Gastroesophageal sphincter (tissue), 3 donors: ENCODE data around the gene USPL1.

Experiments
- CTCF ChIP-seq, 4 experiments: fragments of 200-600 bp in 2 of 4; fragments of 450-650 bp in 2 of 4; sonication (generic) in 1 of 4; IDR thresholded peaks; one replicate each; pipeline ENCODE4 v1.5.1; 2017 to 2019; ENCODE audit warnings: antibody characterized with exemption in 4 of 4, mild to moderate bottlenecking in 2 of 4, moderate library complexity in 2 of 4
- EP300 ChIP-seq: sonication (generic); formaldehyde crosslinking; IDR thresholded peaks from one replicate; pipeline ENCODE4 v1.6.1; 2017; ENCODE audit warnings: antibody characterized with exemption, mild to moderate bottlenecking
- POLR2A ChIP-seq, 2 donors: fragments of 450-650 bp; IDR thresholded peaks; one replicate each; pipeline ENCODE4 v1.6.1; 2017; ENCODE audit warnings: antibody characterized with exemption in 2 of 2, mild to moderate bottlenecking in 2 of 2, moderate library complexity in 1 of 2
- POLR2AphosphoS5 ChIP-seq: sonication (generic); formaldehyde crosslinking; IDR thresholded peaks from one replicate; pipeline ENCODE4 v1.6.1; 2017; ENCODE audit warnings: antibody characterized with exemption

GRCh38 chr13:30697996-30698401, 80.3 kb downstream of the USPL1 start:
- TF ChIP-seq CTCF (IDR thresholded peaks at IDR 0.05) (no peak), EP300 (no peak), POLR2A (IDR thresholded peaks at IDR 0.05) (no peak), POLR2AphosphoS5 (no peak)
